Endothelial cell of umbilical vein (primary cell): Measurements from ENCODE around the gene ZNF511. TPM values are rescaled to one million over a fixed set of nuclear protein-coding genes. Genes with fewer than 3 reads are reported as not detected.

Experiments
- BruUV-seq: library from RNA; stranded (reverse); fragments of 400-500 nt; replicated peaks from 2 replicates; lab custom pipeline; 2021; lab: Mats Ljungman, UMichigan
- CTCF ChIA-PET: fragments of 300-600, 350-600 bp; sonication (Branson Sonifier 250); formaldehyde crosslinking; loops from one replicate; lab custom pipeline; 2021; ENCODE audit warnings: antibody characterized with exemption, inconsistent platforms; lab: Charles Lee
- POLR2A ChIA-PET: fragments of 300-600, 350-600 bp; sonication (Branson Sonifier 250); formaldehyde crosslinking; loops from one replicate; lab custom pipeline; 2021; ENCODE audit warnings: antibody characterized with exemption, inconsistent platforms; lab: Charles Lee
- DNase-seq: peaks from one replicate; pipeline ENCODE4 v3.0.0-alpha.2; 2011; ENCODE audit warnings: low read depth, low spot score
- FAIRE-seq: peaks from 2 replicates; lab custom pipeline; 2011; peaks lifted over from hg19 to GRCh38; lab: Jason Lieb, UNC
- H2AFZ ChIP-seq: 2 replicates; pipeline ENCODE4 v1.6.0; 2012; ENCODE audit warnings: low read depth, low read length, control low read depth, inconsistent platforms
- H3K27ac ChIP-seq: 2 replicates; pipeline ENCODE4 v1.5.1; 2011; ENCODE audit warnings: low read depth, mild to moderate bottlenecking, control low read depth, low read length, moderate library complexity; ENCODE audit not compliant: insufficient read depth
- H3K27me3 ChIP-seq, 2 experiments: 2 replicates each; pipeline versions ENCODE4 v1.6.0 to v1.6.1; 2011; ENCODE audit warnings: low read length in 2 of 2, mixed read lengths in 1 of 2; ENCODE audit not compliant: control insufficient read depth in 2 of 2, insufficient read depth in 2 of 2
- H3K36me3 ChIP-seq, 2 experiments: 2 replicates in 1 of 2; 3 replicates in 1 of 2; pipeline ENCODE4 v1.5.1; 2011; ENCODE audit warnings: low read length in 2 of 2, mild to moderate bottlenecking in 1 of 2, moderate library complexity in 1 of 2; ENCODE audit not compliant: control insufficient read depth in 2 of 2, insufficient read depth in 2 of 2; ENCODE audit errors: extremely low read depth in 1 of 2
- H3K4me1 ChIP-seq: 3 replicates; pipeline ENCODE4 v1.5.1; 2011; ENCODE audit warnings: mild to moderate bottlenecking, low read length; ENCODE audit not compliant: control insufficient read depth, insufficient read depth; ENCODE audit errors: extremely low read depth
- H3K4me2 ChIP-seq: 2 replicates; pipeline ENCODE4 v1.6.1; 2011; ENCODE audit warnings: low read length, control low read depth, mixed read lengths; ENCODE audit not compliant: insufficient read depth
- H3K4me3 ChIP-seq, 3 experiments: fragments of 200-600 bp in 1 of 3; sonication (generic), shearing (Covaris generic) in 1 of 3; replicated peaks in 1 of 3; 2 replicates each; pipeline ENCODE4 v1.5.1; 2011 to 2016; ENCODE audit warnings: control low read depth in 3 of 3, low read length in 3 of 3, mild to moderate bottlenecking in 2 of 3, inconsistent platforms in 1 of 3, low read depth in 1 of 3, moderate library complexity in 1 of 3; ENCODE audit not compliant: insufficient read depth in 1 of 3
- H3K79me2 ChIP-seq: 2 replicates; pipeline ENCODE4 v1.6.0; 2012; ENCODE audit warnings: low read length, inconsistent platforms; ENCODE audit not compliant: control insufficient read depth, insufficient read depth
- H3K9ac ChIP-seq: replicated peaks from 2 replicates; pipeline ENCODE3; 2011; ENCODE audit warnings: low read length, control low read depth; ENCODE audit not compliant: insufficient read depth; ENCODE audit errors: extremely low read depth
- H3K9me1 ChIP-seq: replicated peaks from 3 replicates; pipeline ENCODE4 v1.6.0; 2011; ENCODE audit warnings: mild to moderate bottlenecking, low read length; ENCODE audit not compliant: control insufficient read depth, insufficient read depth; ENCODE audit errors: extremely low read depth
- H3K9me3 ChIP-seq: replicated peaks from 2 replicates; pipeline ENCODE4 v1.5.1; 2012; ENCODE audit warnings: low read length, inconsistent platforms; ENCODE audit not compliant: control insufficient read depth, insufficient read depth
- H4K20me1 ChIP-seq: replicated peaks from 2 replicates; pipeline ENCODE3; 2011; ENCODE audit warnings: mild to moderate bottlenecking, low read length; ENCODE audit not compliant: control insufficient read depth, insufficient read depth; ENCODE audit errors: extremely low read depth
- EZH2 ChIP-seq: IDR thresholded peaks from 2 replicates; pipeline ENCODE4 v1.6.1; 2012; ENCODE audit warnings: borderline replicate concordance, low read depth, mild to moderate bottlenecking, moderate library complexity, low read length, inconsistent platforms; ENCODE audit not compliant: severe bottlenecking
- FOS ChIP-seq: IDR thresholded peaks from 2 replicates; pipeline ENCODE4 v1.6.1; 2011; ENCODE audit warnings: mild to moderate bottlenecking, low read length, moderate library complexity, borderline replicate concordance; ENCODE audit not compliant: insufficient read depth
- GATA2 ChIP-seq: IDR thresholded peaks from 2 replicates; pipeline ENCODE4 v1.7.0; 2011; ENCODE audit warnings: low read depth, mild to moderate bottlenecking, moderate library complexity, mixed read lengths, low read length; ENCODE audit not compliant: insufficient read length, insufficient read depth
- JUN ChIP-seq: IDR thresholded peaks from 2 replicates; pipeline ENCODE4 v1.6.1; 2011; ENCODE audit warnings: borderline replicate concordance, low read depth; ENCODE audit not compliant: insufficient read length, insufficient read depth
- MYC ChIP-seq: IDR thresholded peaks from one replicate; pipeline ENCODE4 v1.6.1; 2011; ENCODE audit warnings: mild to moderate bottlenecking, low read depth, low read length
- dilution Hi-C: fragments of 300-500 bp; cut with MboI; formaldehyde crosslinking; loops from one replicate; pipeline ENCODE4 v1.15.0; 2019; ENCODE audit warnings: low sequenced_read_pairs; ENCODE audit not compliant: extremely low pct_ligation_motif_present
- intact Hi-C: fragments of 100-400 bp; cut with micrococcal nuclease; formaldehyde crosslinking; loops from one replicate; pipeline ENCODE4 v1.10.0; 2022
- polyA plus RNA-seq, 4 experiments: library from polyadenylated mRNA; depleted of rRNA in 3 of 4; stranded (reverse) in 3 of 4; unstranded in 1 of 4; fragments of >200 nt; gene quantifications; 2 replicates each; pipeline versions ENCODE4 v1.2.1 to v1.2.3, GENCODE V29; 2011 to 2012; ENCODE audit warnings: missing spikeins in 1 of 4
- total RNA-seq: library from RNA; stranded (reverse); gene quantifications from 2 replicates; pipeline ENCODE4 v1.2.3, GENCODE V29; 2021
- TF ChIP-seq, protein P1 (sequence below), 2 donors: IDR thresholded peaks; 1 replicate in 1 of 2; 2 replicates in 1 of 2; pipeline ENCODE4 v1.5.1; 2011; ENCODE audit warnings: low read length in 2 of 2, mild to moderate bottlenecking in 2 of 2, moderate library complexity in 2 of 2, control low read depth in 1 of 2, inconsistent platforms in 1 of 2, low read depth in 1 of 2; ENCODE audit not compliant: insufficient read depth in 1 of 2; ENCODE audit errors: extremely low read depth in 1 of 2

The ZNF511 gene
- total and polyA plus RNA-seq, 2 donors (not counting 3 experiments of a cell fraction or from before 2014, with no cell fraction given), result 25.6 to 37.9 TPM

DNA sequence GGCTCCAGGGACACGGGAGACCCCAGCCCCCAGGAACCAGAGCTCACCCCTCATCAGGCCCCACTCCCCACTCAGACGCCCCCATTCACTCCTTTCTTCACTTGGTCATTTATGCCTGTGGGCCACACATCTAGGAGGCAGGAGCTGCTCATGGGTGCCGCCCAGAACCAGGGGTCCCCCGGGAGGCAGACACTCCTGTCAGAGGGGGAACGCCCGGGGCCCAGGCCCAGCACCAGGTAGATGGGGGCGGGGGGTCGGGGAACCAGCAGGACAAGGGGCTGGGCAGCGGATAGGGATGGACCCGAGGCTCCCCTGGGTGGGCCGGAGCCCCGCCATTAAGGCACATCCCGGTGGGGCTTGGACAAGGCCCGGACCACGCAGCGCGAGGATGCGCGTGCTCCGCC, 16.1 kb downstream of the ZNF511 start:
- Histone ChIP-seq H3K36me3 (no peaks in the 10 kb centered on the region), H3K4me2 (no peak overlapping the region), H3K9me3 (no peaks in the 10 kb centered on the region), H3K4me1 (peaks cover under 1% of the 10 kb centered on the region), H3K4me3 (no peak overlapping the region), H3K27me3 (peaks cover 29 to 40% of the 10 kb centered on the region in 2 experiments), H2AFZ (no peak overlapping the region), H3K79me2 (no peaks in the 10 kb centered on the region), H3K9ac (no peak overlapping the region), H3K9me1 (no peaks in the 10 kb centered on the region), H4K20me1 (no peaks in the 10 kb centered on the region), H3K27ac (no peak overlapping the region)
- DNase-seq (no peak), FAIRE-seq (no peak)
- dilution Hi-C loops, result no loop called here
- CTCF ChIA-PET, result interaction anchor here (1.7 kb wide), 1 partner anchor 10 kb away, joined by 13 read pairs; no protein-coding TSS in a partner anchor
- intact Hi-C loops, result loop anchor here (1.0 to 5.0 kb wide), 3 partner anchors 16 to 383 kb away; partner anchors contain the start of gene CFAP46
- TF ChIP-seq MYC (no peak), JUN (no peak)
- POLR2A ChIA-PET, result no interaction called here
- BruUV-seq, result no TSS peak

DNA sequence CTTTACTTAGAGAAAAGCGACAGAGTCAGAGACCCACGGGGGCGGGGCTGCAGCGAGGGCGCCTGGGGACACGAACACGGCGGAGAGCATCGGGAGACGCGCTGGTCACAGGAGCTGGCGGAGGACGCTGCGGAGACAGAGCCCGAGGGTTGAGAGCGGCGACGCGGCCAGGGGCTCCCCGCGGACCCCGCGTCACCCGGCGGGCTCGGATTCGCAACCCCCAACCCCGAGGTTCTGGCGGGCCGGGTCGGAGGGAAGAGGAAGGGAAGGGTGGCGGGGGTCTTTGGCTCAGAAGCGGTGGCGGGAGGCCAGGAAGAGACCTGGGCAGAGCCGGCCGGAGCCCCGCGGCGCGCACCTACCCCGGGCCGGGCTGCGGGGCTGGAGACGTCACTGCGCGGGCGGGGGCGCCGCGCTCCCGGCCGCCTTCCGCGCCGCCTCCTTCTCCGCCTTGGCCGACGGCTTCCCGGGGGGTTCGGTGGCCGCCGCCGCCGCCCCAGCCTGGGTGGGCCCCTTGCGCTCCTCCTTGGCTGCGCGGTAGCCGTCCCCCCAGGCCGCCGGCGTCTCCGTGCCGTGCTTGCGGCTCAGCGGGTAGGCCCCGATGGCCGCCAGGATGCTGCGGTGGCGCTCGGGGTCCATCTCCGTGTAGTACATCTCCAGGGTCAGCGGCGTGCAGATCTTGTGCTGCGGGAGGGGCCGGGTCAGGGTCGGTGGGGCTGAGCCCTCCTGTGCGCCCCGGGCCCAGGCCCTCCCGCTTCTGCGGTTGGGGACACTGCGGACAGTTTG, 16.9 kb downstream of the ZNF511 start:
- FAIRE-seq, result no peak
- dilution Hi-C loops, result no loop called here
- Histone ChIP-seq H3K79me2 (no peaks in the 10 kb centered on the region), H3K4me3 (peak overlapping the region in 1 of 3 experiments; percentile 15), H3K4me2 (no peak overlapping the region), H3K27ac (no peak overlapping the region), H3K27me3 (peaks cover 29 to 40% of the 10 kb centered on the region in 2 experiments), H3K9me3 (no peaks in the 10 kb centered on the region), H3K9ac (no peak overlapping the region), H2AFZ (no peak overlapping the region), H3K9me1 (no peaks in the 10 kb centered on the region), H3K36me3 (no peaks in the 10 kb centered on the region), H4K20me1 (no peaks in the 10 kb centered on the region), H3K4me1 (peaks cover 2% of the 10 kb centered on the region)
- CTCF ChIA-PET, result interaction anchor here (1.7 kb wide), 1 partner anchor 11 kb away, joined by 13 read pairs; no protein-coding TSS in a partner anchor
- DNase-seq, result no peak
- no peak for TF ChIP-seq FOS
- TF ChIP-seq EZH2, result peak; percentile 99
- TF ChIP-seq, protein P1, sequence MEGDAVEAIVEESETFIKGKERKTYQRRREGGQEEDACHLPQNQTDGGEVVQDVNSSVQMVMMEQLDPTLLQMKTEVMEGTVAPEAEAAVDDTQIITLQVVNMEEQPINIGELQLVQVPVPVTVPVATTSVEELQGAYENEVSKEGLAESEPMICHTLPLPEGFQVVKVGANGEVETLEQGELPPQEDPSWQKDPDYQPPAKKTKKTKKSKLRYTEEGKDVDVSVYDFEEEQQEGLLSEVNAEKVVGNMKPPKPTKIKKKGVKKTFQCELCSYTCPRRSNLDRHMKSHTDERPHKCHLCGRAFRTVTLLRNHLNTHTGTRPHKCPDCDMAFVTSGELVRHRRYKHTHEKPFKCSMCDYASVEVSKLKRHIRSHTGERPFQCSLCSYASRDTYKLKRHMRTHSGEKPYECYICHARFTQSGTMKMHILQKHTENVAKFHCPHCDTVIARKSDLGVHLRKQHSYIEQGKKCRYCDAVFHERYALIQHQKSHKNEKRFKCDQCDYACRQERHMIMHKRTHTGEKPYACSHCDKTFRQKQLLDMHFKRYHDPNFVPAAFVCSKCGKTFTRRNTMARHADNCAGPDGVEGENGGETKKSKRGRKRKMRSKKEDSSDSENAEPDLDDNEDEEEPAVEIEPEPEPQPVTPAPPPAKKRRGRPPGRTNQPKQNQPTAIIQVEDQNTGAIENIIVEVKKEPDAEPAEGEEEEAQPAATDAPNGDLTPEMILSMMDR (IDR thresholded peaks at IDR 0.05; ENCODE audit: extremely low read depth in 1 of 2, insufficient read depth in 1 of 2, low read depth in 1 of 2, low read length in 2 of 2), result no peak
- TF ChIP-seq GATA2, result no peak
- POLR2A ChIA-PET, result no interaction called here
- BruUV-seq, result no TSS peak
- intact Hi-C loops, result loop anchor here (5.0 kb wide), 2 partner anchors 112 to 383 kb away; partner anchors contain the start of gene CFAP46
